Smooth muscle cell (in vitro differentiated cells): ENCODE results near the gene ARHGAP28. TPM values are rescaled to one million over a fixed set of nuclear protein-coding genes. Genes with fewer than 3 reads are reported as not detected.
"Not testable (repeated sequence)": the region's sequence is repeated elsewhere in the genome, so short reads cannot be mapped to it uniquely, and the experiment has no call there.

Source experiments
- DNase-seq: peaks from one replicate; lab custom pipeline; 2025; ENCODE audit not compliant: unreplicated experiment; lab: John Stamatoyannopoulos, UW
- H2AFZ ChIP-seq: fragments of 200-600 bp; sonication (generic); 2 replicates; pipeline ENCODE4 v1.6.0; 2016; ENCODE audit warnings: antibody characterized with exemption, low read depth, mild to moderate bottlenecking
- H3F3A ChIP-seq: fragments of 200-600 bp; sonication (generic); 2 replicates; pipeline ENCODE4 v1.6.0; 2017; ENCODE audit warnings: antibody characterized with exemption, low read depth
- H3K27ac ChIP-seq: fragments of 200-600 bp; sonication (generic); 2 replicates; pipeline ENCODE4 v1.5.1; 2016; ENCODE audit warnings: low read depth, mild to moderate bottlenecking
- H3K27me3 ChIP-seq: fragments of 200-600 bp; sonication (generic); 2 replicates; pipeline ENCODE4 v1.6.1; 2016; ENCODE audit warnings: low read depth, mild to moderate bottlenecking
- H3K36me3 ChIP-seq: fragments of 200-600 bp; sonication (generic); 2 replicates; pipeline ENCODE4 v1.5.1; 2016; ENCODE audit warnings: low read depth
- H3K4me1 ChIP-seq: fragments of 200-600 bp; sonication (generic); 2 replicates; pipeline ENCODE4 v1.5.1; 2016; ENCODE audit warnings: low read depth
- H3K4me2 ChIP-seq: fragments of 200-600 bp; sonication (generic); 2 replicates; pipeline ENCODE4 v1.6.0; 2016; ENCODE audit warnings: mild to moderate bottlenecking
- H3K4me3 ChIP-seq: fragments of 200-600 bp; sonication (generic); 2 replicates; pipeline ENCODE4 v1.5.1; 2016; ENCODE audit warnings: mild to moderate bottlenecking
- H3K79me2 ChIP-seq: fragments of 200-600 bp; sonication (generic); 2 replicates; pipeline ENCODE4 v1.6.0; 2016; ENCODE audit warnings: low read depth, mild to moderate bottlenecking
- H3K9ac ChIP-seq: fragments of 200-600 bp; sonication (generic); 2 replicates; pipeline ENCODE4 v1.6.0; 2016; ENCODE audit warnings: low read depth
- H3K9me3 ChIP-seq: fragments of 200-600 bp; sonication (generic); replicated peaks from 2 replicates; pipeline ENCODE4 v1.5.1; 2016; ENCODE audit warnings: low read depth
- H4K20me1 ChIP-seq: fragments of 200-600 bp; sonication (generic); 2 replicates; pipeline ENCODE4 v1.6.0; 2016; ENCODE audit warnings: low read depth
- WGBS: methylation state at CpG from one replicate; pipeline ENCODE4 v1.1.7; 2016; ENCODE audit warnings: low lambda C conversion rate; 5-methylcytosine and 5-hydroxymethylcytosine counted together
- polyA plus RNA-seq: library from polyadenylated mRNA; unstranded; fragments of >200 nt; fragmentation: Nextera tagmentation; extraction: Ambion mirVana; gene quantifications from 2 replicates; pipeline ENCODE4 v1.2.1, GENCODE V29; 2016
- total RNA-seq: library from RNA; depleted of rRNA; stranded (reverse); fragments of >200 nt; gene quantifications from 2 replicates; pipeline ENCODE4 v1.2.3, GENCODE V29; 2014
- TF ChIP-seq, protein P1 (sequence below): fragments of 200-600 bp; sonication (generic); IDR thresholded peaks from 2 replicates; pipeline ENCODE4 v1.5.1; 2017; ENCODE audit warnings: borderline replicate concordance, mild to moderate bottlenecking, antibody characterized with exemption; ENCODE audit not compliant: insufficient read depth, poor library complexity, severe bottlenecking

Gene ARHGAP28
- total and polyA plus RNA-seq, 2 experiments from 2014 or later = 16.2 to 27.7 TPM

DNA sequence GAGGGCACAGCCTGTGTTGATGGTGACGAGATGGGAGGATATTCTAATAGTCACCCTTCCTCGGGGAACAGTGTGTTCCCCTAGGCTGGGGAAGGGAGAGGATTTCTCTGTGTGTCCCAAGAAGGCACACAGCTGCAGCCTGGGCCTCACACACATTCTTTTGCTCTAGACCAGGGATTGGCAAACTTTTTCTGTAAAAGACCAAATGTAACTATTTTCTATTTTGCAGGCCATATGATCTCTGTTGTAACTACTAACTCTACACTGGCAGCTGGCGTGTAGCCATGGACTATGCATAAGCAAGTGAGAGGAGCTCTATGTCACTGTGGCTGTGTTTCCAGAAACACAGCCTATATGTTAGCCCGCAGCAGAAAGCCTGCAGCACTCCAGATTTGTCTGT is 65.8 kb downstream of the ARHGAP28 start:
- Histone ChIP-seq H2AFZ (peak overlapping the region; percentile 51), H3K4me1 (no peaks in the 10 kb centered on the region), H3K4me2 (peak overlapping the region; percentile 68), H4K20me1 (no peaks in the 10 kb centered on the region), H3F3A (peaks cover 9% of the 10 kb centered on the region), H3K9me3 (no peaks in the 10 kb centered on the region), H3K27ac (peak overlapping the region; percentile 56), H3K79me2 (peaks cover 8% of the 10 kb centered on the region), H3K27me3 (no peaks in the 10 kb centered on the region), H3K36me3 (no peaks in the 10 kb centered on the region), H3K9ac (peak overlapping the region; percentile 20), H3K4me3 (no peak overlapping the region)
- DNase-seq = no peak
- 43% methylated on average over 4 of the region's 4 CpGs for WGBS
- TF ChIP-seq, protein P1, sequence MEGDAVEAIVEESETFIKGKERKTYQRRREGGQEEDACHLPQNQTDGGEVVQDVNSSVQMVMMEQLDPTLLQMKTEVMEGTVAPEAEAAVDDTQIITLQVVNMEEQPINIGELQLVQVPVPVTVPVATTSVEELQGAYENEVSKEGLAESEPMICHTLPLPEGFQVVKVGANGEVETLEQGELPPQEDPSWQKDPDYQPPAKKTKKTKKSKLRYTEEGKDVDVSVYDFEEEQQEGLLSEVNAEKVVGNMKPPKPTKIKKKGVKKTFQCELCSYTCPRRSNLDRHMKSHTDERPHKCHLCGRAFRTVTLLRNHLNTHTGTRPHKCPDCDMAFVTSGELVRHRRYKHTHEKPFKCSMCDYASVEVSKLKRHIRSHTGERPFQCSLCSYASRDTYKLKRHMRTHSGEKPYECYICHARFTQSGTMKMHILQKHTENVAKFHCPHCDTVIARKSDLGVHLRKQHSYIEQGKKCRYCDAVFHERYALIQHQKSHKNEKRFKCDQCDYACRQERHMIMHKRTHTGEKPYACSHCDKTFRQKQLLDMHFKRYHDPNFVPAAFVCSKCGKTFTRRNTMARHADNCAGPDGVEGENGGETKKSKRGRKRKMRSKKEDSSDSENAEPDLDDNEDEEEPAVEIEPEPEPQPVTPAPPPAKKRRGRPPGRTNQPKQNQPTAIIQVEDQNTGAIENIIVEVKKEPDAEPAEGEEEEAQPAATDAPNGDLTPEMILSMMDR = no peak

DNA sequence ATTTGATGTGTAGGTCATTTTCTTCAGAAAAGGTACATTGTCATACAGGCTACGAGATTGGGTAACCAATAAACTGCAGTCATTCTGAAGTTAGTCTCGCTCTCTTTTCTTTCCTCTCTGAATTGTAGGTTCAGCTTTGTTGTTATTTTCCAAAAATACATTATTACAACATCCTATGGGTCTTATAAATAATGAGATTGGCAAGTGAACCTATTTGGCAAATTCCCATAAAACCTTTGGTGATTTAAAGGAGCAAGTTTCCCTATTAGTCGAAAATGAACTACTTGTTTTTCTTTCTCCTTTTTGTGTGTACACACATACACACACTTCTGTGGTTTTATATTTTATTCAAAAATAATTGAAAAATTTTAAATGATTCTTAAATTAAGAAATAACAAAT is 67.0 kb downstream of the ARHGAP28 start:
- H3K4me1 ChIP-seq = no peaks in the 10 kb centered on the region
- H2AFZ ChIP-seq = no peak overlapping the region
- no peak overlapping the region for H3K4me2 ChIP-seq
- H3K4me3 ChIP-seq = no peak overlapping the region
- TF ChIP-seq, protein P1 = no peak
- no peaks in the 10 kb centered on the region for H3K36me3 ChIP-seq
- H4K20me1 ChIP-seq = no peaks in the 10 kb centered on the region
- peaks cover 9% of the 10 kb centered on the region for H3F3A ChIP-seq
- no peak overlapping the region for H3K27ac ChIP-seq
- no peak overlapping the region for H3K9ac ChIP-seq
- DNase-seq = no peak
- no peaks in the 10 kb centered on the region for H3K27me3 ChIP-seq
- no peaks in the 10 kb centered on the region for H3K9me3 ChIP-seq
- 96% methylated on average over 3 of the region's 3 CpGs for WGBS
- H3K79me2 ChIP-seq = peaks cover 17% of the 10 kb centered on the region

DNA sequence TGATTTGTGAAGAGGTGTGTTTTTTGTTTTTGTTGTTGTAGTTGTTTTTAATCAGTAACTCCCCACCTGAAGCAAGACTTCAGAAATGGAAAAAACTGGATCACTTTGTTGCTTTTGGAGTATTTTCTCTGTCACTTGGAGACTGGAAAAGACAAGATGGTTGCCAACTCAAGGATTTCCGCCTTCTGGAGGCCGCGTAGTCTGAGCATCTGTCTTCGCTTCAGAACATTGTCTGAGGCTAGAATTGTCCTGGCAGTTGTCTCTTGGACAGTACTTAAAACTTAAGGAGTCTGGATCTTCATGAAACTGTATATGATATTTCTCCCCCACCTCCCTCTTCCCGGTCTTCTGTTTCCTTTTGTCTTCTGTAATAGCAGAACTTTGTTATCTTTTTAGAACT is 67.7 kb downstream of the ARHGAP28 start:
- H3K4me2 ChIP-seq = no peak overlapping the region
- no peak for DNase-seq
- no peaks in the 10 kb centered on the region for H3K9me3 ChIP-seq
- peaks cover 19% of the 10 kb centered on the region for H3K79me2 ChIP-seq
- H4K20me1 ChIP-seq = no peaks in the 10 kb centered on the region
- peaks cover 9% of the 10 kb centered on the region for H3F3A ChIP-seq
- no peaks in the 10 kb centered on the region for H3K27me3 ChIP-seq
- WGBS = 99% methylated on average over 5 of the region's 5 CpGs
- no peak overlapping the region for H3K9ac ChIP-seq
- TF ChIP-seq, protein P1 = no peak
- H3K4me3 ChIP-seq = no peak overlapping the region
- H3K4me1 ChIP-seq = no peaks in the 10 kb centered on the region
- no peak overlapping the region for H2AFZ ChIP-seq
- no peak overlapping the region for H3K27ac ChIP-seq
- no peaks in the 10 kb centered on the region for H3K36me3 ChIP-seq

DNA sequence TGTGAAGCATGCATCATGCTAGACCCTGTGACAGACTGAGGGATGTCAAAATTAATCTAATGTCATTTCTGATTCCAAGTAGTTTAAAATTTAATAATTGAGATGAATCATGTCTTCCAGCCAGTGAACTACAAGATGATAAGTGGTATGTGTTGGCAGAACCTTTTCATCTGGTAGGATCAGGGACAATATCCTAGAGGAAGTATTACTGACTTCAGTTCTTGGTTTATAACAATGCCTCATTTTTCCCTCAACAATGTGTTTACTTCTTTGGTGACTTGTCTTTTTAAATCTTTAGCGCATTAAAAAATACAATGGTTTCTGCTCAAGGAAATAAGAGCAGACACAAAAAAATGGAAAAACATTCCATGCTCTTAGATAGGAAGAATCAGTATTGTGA is 69.4 kb downstream of the ARHGAP28 start:
- Histone ChIP-seq H4K20me1 (no peaks in the 10 kb centered on the region), H3K4me1 (no peaks in the 10 kb centered on the region), H3K9me3 (peaks cover 8% of the 10 kb centered on the region), H3K27ac (no peak overlapping the region), H3K4me2 (no peak overlapping the region), H3K36me3 (no peaks in the 10 kb centered on the region), H3F3A (peaks cover 9% of the 10 kb centered on the region), H3K9ac (no peak overlapping the region), H2AFZ (no peak overlapping the region), H3K4me3 (no peak overlapping the region), H3K79me2 (peaks cover 18% of the 10 kb centered on the region), H3K27me3 (no peaks in the 10 kb centered on the region)
- TF ChIP-seq, protein P1 = no peak
- no peak for DNase-seq
- 94% methylated on average over 1 of the region's 1 CpG for WGBS

DNA sequence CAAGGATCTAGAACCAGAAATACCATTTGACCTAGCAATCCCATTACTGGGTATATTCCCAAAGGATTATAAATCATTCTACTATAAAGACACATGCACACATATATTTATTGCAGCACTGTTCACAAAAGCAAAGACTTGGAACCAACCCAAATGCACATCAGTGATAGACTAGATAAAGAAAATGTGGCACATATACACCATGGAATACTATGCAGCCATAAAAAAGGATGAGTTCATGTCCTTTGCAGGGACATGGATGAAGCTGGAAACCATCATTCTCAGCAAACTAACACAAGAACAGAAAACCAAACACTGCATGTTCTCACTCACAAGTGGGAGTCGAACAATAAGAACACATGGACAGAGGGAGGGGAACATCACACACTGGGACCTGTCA is 70.8 kb downstream of the ARHGAP28 start:
- H3K27me3 ChIP-seq, DNase-seq, H3K4me3 ChIP-seq, H4K20me1 ChIP-seq, H3K9ac ChIP-seq, H3K36me3 ChIP-seq, H3K4me1 ChIP-seq, H2AFZ ChIP-seq, H3F3A ChIP-seq, H3K4me2 ChIP-seq, H3K27ac ChIP-seq, H3K9me3 ChIP-seq: not testable (repeated sequence)
- 95% methylated on average over 1 of the region's 1 CpG for WGBS
- peaks cover 22% of the 10 kb centered on the region for H3K79me2 ChIP-seq
